SKM-1 (cell line): ENCODE measurements around the gene TIGIT.
"Not testable (repeated sequence)": the region's sequence is repeated elsewhere in the genome, so short reads cannot be mapped to it uniquely, and the experiment has no call there.

Experiments
- DNase-seq: peaks from one replicate; lab custom pipeline; 2025; ENCODE audit not compliant: unreplicated experiment; lab: John Stamatoyannopoulos, UW

TIGIT gene

GRCh38 chr3:114293838-114294535 lies at the start of gene TIGIT:
Gene TIGIT, plus strand, starts transcription at chr3:114294028. Its CDS starts 34 bp downstream, at chr3:114294062.
- DNase-seq, result no peak

GRCh38 chr3:114252954-114253353 lies 40.9 kb upstream of the TIGIT start:
- DNase-seq, result no peak

- DNase-seq, result no peak
Measured at GRCh38 chr3:114253505-114253904, 40.3 kb upstream of the TIGIT start.

GRCh38 chr3:114259566-114259965 lies 34.3 kb upstream of the TIGIT start:
- no peak for DNase-seq

GRCh38 chr3:114260152-114260551 lies 33.7 kb upstream of the TIGIT start:
- DNase-seq, result no peak

- no peak for DNase-seq
Measured at GRCh38 chr3:114270019-114270418, 23.8 kb upstream of the TIGIT start.

GRCh38 chr3:114272271-114272670 lies 21.6 kb upstream of the TIGIT start:
- DNase-seq, result no peak

GRCh38 chr3:114274929-114275328 lies 18.9 kb upstream of the TIGIT start:
- no peak for DNase-seq

GRCh38 chr3:114276856-114277255 lies 17.0 kb upstream of the TIGIT start:
- DNase-seq, result not testable (repeated sequence)

GRCh38 chr3:114284644-114285043 lies 9.2 kb upstream of the TIGIT start:
- DNase-seq, result no peak

- DNase-seq, result no peak
Measured at GRCh38 chr3:114285648-114286230, 8.1 kb upstream of the TIGIT start.

- no peak for DNase-seq
Measured at GRCh38 chr3:114286266-114286665, 7.6 kb upstream of the TIGIT start.

GRCh38 chr3:114290911-114291901 lies 2.6 kb upstream of the TIGIT start:
- DNase-seq, result peak; percentile 14

GRCh38 chr3:114294940-114295480 lies 1.2 kb downstream of the TIGIT start:
- DNase-seq, result no peak

- DNase-seq, result no peak
Measured at GRCh38 chr3:114295946-114296345, 2.1 kb downstream of the TIGIT start.

GRCh38 chr3:114299421-114299820 lies 5.6 kb downstream of the TIGIT start:
- DNase-seq, result no peak

- DNase-seq, result no peak
Measured at GRCh38 chr3:114299941-114300624, 6.3 kb downstream of the TIGIT start.

GRCh38 chr3:114307222-114307830 lies 13.5 kb downstream of the TIGIT start:
- no peak for DNase-seq

GRCh38 chr3:114307832-114308231 lies 14.0 kb downstream of the TIGIT start:
- no peak for DNase-seq

- DNase-seq, result no peak
Measured at GRCh38 chr3:114308377-114308776, 14.5 kb downstream of the TIGIT start.
